Neuronal stem cell (in vitro differentiated cells): ENCODE measurements around the gene RSPRY1.
"Not testable (repeated sequence)": the region's sequence is repeated elsewhere in the genome, so short reads cannot be mapped to it uniquely, and the experiment has no call there.

ENCODE experiments used
- DNase-seq: peaks from one replicate; pipeline ENCODE4 v3.0.0-alpha.2; 2013; ENCODE audit warnings: low spot score
- H2AFZ ChIP-seq: one replicate; pipeline ENCODE4 v1.6.1; 2013; ENCODE audit warnings: mild to moderate bottlenecking, low read length, inconsistent platforms
- H2AK5ac ChIP-seq: 2 replicates; pipeline ENCODE4 v1.6.1; 2013; ENCODE audit warnings: low read depth, mild to moderate bottlenecking, inconsistent platforms, low read length, moderate library complexity, mixed read lengths
- H2BK120ac ChIP-seq: 2 replicates; pipeline ENCODE4 v1.6.1; 2013; ENCODE audit warnings: low read depth, mild to moderate bottlenecking, inconsistent platforms, low read length, moderate library complexity, mixed read lengths
- H2BK12ac ChIP-seq: one replicate; pipeline ENCODE4 v1.6.1; 2013; ENCODE audit warnings: low read length, inconsistent platforms
- H2BK15ac ChIP-seq: 2 replicates; pipeline ENCODE4 v1.6.1; 2013; ENCODE audit warnings: mild to moderate bottlenecking, low read length, inconsistent platforms, mixed read lengths
- H2BK5ac ChIP-seq: one replicate; pipeline ENCODE4 v1.6.1; 2013; ENCODE audit warnings: inconsistent platforms, mild to moderate bottlenecking, low read length, moderate library complexity
- H3K14ac ChIP-seq: one replicate; pipeline ENCODE4 v1.6.1; 2013; ENCODE audit warnings: low read length, inconsistent platforms
- H3K18ac ChIP-seq: 2 replicates; pipeline ENCODE4 v1.6.1; 2013; ENCODE audit warnings: low read length, inconsistent platforms
- H3K23ac ChIP-seq: 2 replicates; pipeline ENCODE4 v1.6.1; 2013; ENCODE audit warnings: low read depth, mild to moderate bottlenecking, mixed read lengths, low read length, inconsistent platforms; ENCODE audit not compliant: poor library complexity
- H3K27ac ChIP-seq: replicated peaks from 3 replicates; pipeline ENCODE4 v1.5.1; 2013; ENCODE audit warnings: low read length, inconsistent platforms
- H3K27me3 ChIP-seq, 3 experiments: 2 replicates each; pipeline ENCODE4 v1.6.1; 2013; ENCODE audit warnings: low read length in 3 of 3, mild to moderate bottlenecking in 2 of 3, inconsistent platforms in 1 of 3, low read depth in 1 of 3, mixed read lengths in 1 of 3, moderate library complexity in 1 of 3; ENCODE audit not compliant: control insufficient read depth in 3 of 3, insufficient read depth in 3 of 3
- H3K36me3 ChIP-seq, 2 donors: replicated peaks in 1 of 2; 2 replicates each; pipeline ENCODE4 v1.6.1; 2013; ENCODE audit warnings: low read length in 2 of 2; ENCODE audit not compliant: control insufficient read depth in 2 of 2, insufficient read depth in 2 of 2
- H3K4ac ChIP-seq: 2 replicates; pipeline ENCODE4 v1.6.1; 2013; ENCODE audit warnings: inconsistent platforms, mild to moderate bottlenecking, low read length, moderate library complexity
- H3K4me1 ChIP-seq, 2 donors: 1 replicate in 1 of 2; 2 replicates in 1 of 2; pipeline ENCODE4 v1.6.1; 2013; ENCODE audit warnings: low read length in 2 of 2, low read depth in 1 of 2; ENCODE audit not compliant: control insufficient read depth in 2 of 2, insufficient read depth in 1 of 2
- H3K4me2 ChIP-seq: one replicate; pipeline ENCODE4 v1.6.1; 2013; ENCODE audit warnings: mild to moderate bottlenecking, low read length, inconsistent platforms; ENCODE audit not compliant: insufficient read depth, poor library complexity, severe bottlenecking
- H3K4me3 ChIP-seq, 2 donors: 2 replicates each; pipeline ENCODE4 v1.5.1; 2013; ENCODE audit warnings: low read length in 2 of 2, mild to moderate bottlenecking in 2 of 2, inconsistent platforms in 1 of 2, moderate library complexity in 1 of 2
- H3K79me1 ChIP-seq: one replicate; pipeline ENCODE4 v1.6.1; 2013; ENCODE audit warnings: low read depth, mild to moderate bottlenecking, inconsistent platforms, low read length, moderate library complexity
- H3K9ac ChIP-seq: one replicate; pipeline ENCODE4 v1.6.1; 2013; ENCODE audit warnings: mild to moderate bottlenecking, low read depth, low read length, inconsistent platforms; ENCODE audit not compliant: poor library complexity
- H3K9me3 ChIP-seq, 2 donors: replicated peaks in 1 of 2; 2 replicates each; pipeline versions ENCODE3 to v1.6.1; 2013; ENCODE audit warnings: low read length in 2 of 2, mild to moderate bottlenecking in 2 of 2, inconsistent platforms in 1 of 2, low read depth in 1 of 2, mixed read lengths in 1 of 2, moderate library complexity in 1 of 2; ENCODE audit not compliant: control insufficient read depth in 2 of 2, insufficient read depth in 1 of 2
- H4K8ac ChIP-seq: one replicate; pipeline ENCODE4 v1.6.1; 2013; ENCODE audit warnings: low read depth, mild to moderate bottlenecking, inconsistent platforms, low read length, moderate library complexity
- H4K91ac ChIP-seq: one replicate; pipeline ENCODE4 v1.6.1; 2013; ENCODE audit warnings: low read length, low read depth, mild to moderate bottlenecking, inconsistent platforms; ENCODE audit not compliant: poor library complexity
- WGBS, 2 donors: extraction: QIAGEN DNeasy Blood & Tissue Kit; methylation state at CpG; one replicate each; pipeline ENCODE4 v1.1.7; 2013; ENCODE audit warnings: missing lambda C conversion rate in 2 of 2, mixed read lengths in 1 of 2; ENCODE audit not compliant: insufficient read length in 2 of 2, insufficient replicate concordance in 1 of 2; ENCODE audit errors: extremely low coverage in 2 of 2; 5-methylcytosine and 5-hydroxymethylcytosine counted together

RSPRY1 gene

DNA sequence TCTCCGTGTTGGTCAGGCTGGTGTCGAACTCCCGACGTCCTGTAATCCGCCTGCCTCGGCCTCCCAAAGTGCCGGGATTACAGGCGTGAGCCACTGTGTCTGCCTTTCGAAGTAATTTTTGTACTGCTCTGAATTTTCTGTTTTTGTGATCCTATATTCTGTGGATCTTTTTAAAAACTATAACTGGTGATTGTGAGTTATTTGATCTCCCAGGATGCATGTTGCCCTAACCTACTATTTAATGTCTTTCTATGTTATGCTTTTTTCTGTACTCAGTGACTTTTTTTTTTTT lies 2.5 kb downstream of the RSPRY1 start:
- H3K27me3 ChIP-seq = no peaks in the 10 kb centered on the region
- DNase-seq = no peak
- no peak overlapping the region for H3K4me3 ChIP-seq
- H3K4ac ChIP-seq = no peak overlapping the region
- H3K18ac ChIP-seq = no peak overlapping the region
- H2BK5ac ChIP-seq = no peak overlapping the region
- H4K91ac ChIP-seq = no peak overlapping the region
- H2BK12ac ChIP-seq = no peak overlapping the region
- H3K9me3 ChIP-seq = no peaks in the 10 kb centered on the region
- no peak overlapping the region for H3K14ac ChIP-seq
- H3K9ac ChIP-seq = no peak overlapping the region
- no CpG with 5 or more reads among the region's 9 CpGs for WGBS, 2 donors
- H2BK15ac ChIP-seq = no peak overlapping the region
- no peak overlapping the region for H2BK120ac ChIP-seq
- H3K4me1 ChIP-seq = peaks cover 2 to 16% of the 10 kb centered on the region in 2 donors
- no peak overlapping the region for H3K23ac ChIP-seq
- H3K79me1 ChIP-seq = peaks cover 10% of the 10 kb centered on the region
- H3K36me3 ChIP-seq = peaks cover 0 to 21% of the 10 kb centered on the region in 2 donors
- H2AFZ ChIP-seq = no peak overlapping the region
- H3K4me2 ChIP-seq = no peak overlapping the region
- H3K27ac ChIP-seq = no peak overlapping the region
- H2AK5ac ChIP-seq = no peak overlapping the region
- H4K8ac ChIP-seq = no peak overlapping the region

DNA sequence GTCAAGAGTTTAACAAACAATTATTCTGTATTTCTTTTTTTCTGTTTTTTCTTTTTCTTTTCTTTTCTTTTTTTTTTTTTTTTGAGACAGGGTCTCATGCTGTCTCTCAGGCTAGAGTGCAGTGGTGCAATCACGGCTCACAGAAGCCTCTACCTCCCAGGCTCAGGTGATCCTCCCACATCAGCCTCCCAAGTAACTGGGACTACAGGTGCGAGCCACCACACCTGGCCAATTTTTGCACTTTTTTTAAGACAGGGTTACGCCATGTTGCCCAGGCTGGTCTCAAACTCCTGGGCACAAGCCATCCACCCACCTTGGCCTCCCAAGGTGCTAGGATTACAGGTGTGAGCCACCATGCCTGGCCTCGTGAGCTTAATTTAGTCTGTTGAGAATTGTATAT lies 3.4 kb downstream of the RSPRY1 start:
- not testable (repeated sequence) for H2BK15ac ChIP-seq
- no CpG with 5 or more reads among the region's 4 CpGs for WGBS, 2 donors

DNA sequence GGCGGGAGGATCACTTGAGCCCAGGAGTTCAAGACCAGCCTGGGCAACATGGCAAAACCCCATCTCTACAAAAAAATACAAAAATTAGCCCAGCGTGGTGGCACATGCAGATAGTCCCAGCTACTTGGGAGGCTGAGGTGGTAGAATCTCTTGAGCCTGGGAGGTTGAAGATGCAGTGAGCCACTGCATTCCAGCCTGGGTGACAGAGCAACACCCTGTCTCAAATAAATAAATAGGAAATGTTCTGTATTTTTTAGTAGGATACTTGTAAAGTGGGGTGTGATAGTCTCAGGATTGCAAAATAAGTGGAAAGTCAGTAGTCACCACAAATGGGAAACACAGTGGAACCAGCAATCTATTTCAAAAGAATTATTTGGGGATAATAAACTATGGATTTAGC lies 4.0 kb downstream of the RSPRY1 start:
- Histone ChIP-seq H3K4ac (no peak overlapping the region), H3K9me3 (peaks cover 0 to 3% of the 10 kb centered on the region in 2 donors), H3K79me1 (peaks cover 10% of the 10 kb centered on the region), H3K4me1 (peaks cover under 1 to 4% of the 10 kb centered on the region in 2 donors), H3K14ac (no peak overlapping the region), H4K91ac (no peak overlapping the region), H4K8ac (no peak overlapping the region), H2BK12ac (no peak overlapping the region), H3K23ac (no peak overlapping the region), H3K27ac (no peak overlapping the region), H3K9ac (no peak overlapping the region), H3K36me3 (peaks cover 0 to 28% of the 10 kb centered on the region in 2 donors), H2BK15ac (no peak overlapping the region), H2BK120ac (no peak overlapping the region), H2AK5ac (no peak overlapping the region), H2AFZ (no peak overlapping the region), H3K4me3 (no peak overlapping the region), H3K27me3 (no peaks in the 10 kb centered on the region), H3K18ac (no peak overlapping the region), H3K4me2 (no peak overlapping the region), H2BK5ac (no peak overlapping the region)
- no CpG with 5 or more reads among the region's 2 CpGs for WGBS, 2 donors
- no peak for DNase-seq

More for the DNA sequence above, 3.4 kb downstream of the RSPRY1 start:
- H3K4ac ChIP-seq, H2BK5ac ChIP-seq, H4K8ac ChIP-seq, H3K23ac ChIP-seq, H2BK120ac ChIP-seq, H3K9me3 ChIP-seq, H3K4me1 ChIP-seq, DNase-seq, H2AK5ac ChIP-seq, H3K4me2 ChIP-seq, H3K9ac ChIP-seq, H2BK12ac ChIP-seq, H3K14ac ChIP-seq, H3K27ac ChIP-seq, H3K18ac ChIP-seq, H3K4me3 ChIP-seq, H4K91ac ChIP-seq, H3K27me3 ChIP-seq, H2AFZ ChIP-seq: not testable (repeated sequence)
- peaks cover 0 to 23% of the 10 kb centered on the region in 2 donors for H3K36me3 ChIP-seq
- H3K79me1 ChIP-seq = peaks cover 10% of the 10 kb centered on the region

DNA sequence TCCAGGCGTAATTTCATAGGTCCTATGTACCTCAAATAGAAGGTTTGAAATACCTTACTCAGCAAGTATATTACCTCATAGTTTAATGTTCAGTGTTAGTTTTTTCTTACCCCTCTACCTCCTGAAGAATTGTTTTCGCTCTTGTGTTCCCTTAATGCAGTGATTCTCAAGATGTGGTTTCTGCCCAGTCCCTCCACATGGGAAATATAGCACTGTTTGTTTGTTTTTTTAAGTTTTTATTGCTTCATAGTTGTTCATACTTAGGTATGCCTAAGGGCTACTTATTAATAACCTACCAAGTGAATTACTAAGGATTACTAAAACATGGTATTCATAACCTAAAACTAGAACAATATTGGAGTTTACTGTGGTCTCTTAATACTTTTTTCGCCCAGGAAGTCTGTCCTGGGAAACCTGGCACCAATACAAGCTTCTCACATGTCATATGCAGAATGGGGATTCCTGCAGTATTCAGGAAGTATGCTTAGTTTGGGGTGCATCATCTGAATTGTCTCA lies 5.0 kb downstream of the RSPRY1 start:
- Histone ChIP-seq H3K9ac (no peak overlapping the region), H3K4me1 (peaks cover 0 to 3% of the 10 kb centered on the region in 2 donors), H3K4ac (no peak overlapping the region), H4K91ac (no peak overlapping the region), H3K9me3 (peaks cover 0 to 3% of the 10 kb centered on the region in 2 donors), H3K36me3 (peaks cover 0 to 36% of the 10 kb centered on the region in 2 donors), H3K27me3 (no peaks in the 10 kb centered on the region), H2BK12ac (no peak overlapping the region), H4K8ac (no peak overlapping the region), H2BK120ac (no peak overlapping the region), H3K14ac (no peak overlapping the region), H3K4me2 (no peak overlapping the region), H3K4me3 (no peak overlapping the region), H3K18ac (no peak overlapping the region), H3K27ac (no peak overlapping the region), H2AFZ (no peak overlapping the region), H2BK5ac (no peak overlapping the region), H2AK5ac (no peak overlapping the region), H3K79me1 (peaks cover 8% of the 10 kb centered on the region), H3K23ac (no peak overlapping the region), H2BK15ac (no peak overlapping the region)
- WGBS, 2 donors = no CpG with 5 or more reads among the region's 3 CpGs
- no peak for DNase-seq
